ENCODE results near the gene MYEOV.

- TF ChIP-seq CTCF (optimal IDR thresholded peaks at IDR 0.05 in 1 of 3, IDR thresholded peaks at IDR 0.05 in 1 of 3, conservative IDR thresholded peaks at IDR 0.05 in 1 of 3; ENCODE audit: extremely low read depth in 1 of 3, insufficient read depth in 2 of 3, low read length in 3 of 3) (no peak), EZH2 (IDR thresholded peaks at IDR 0.05; ENCODE audit: low read length) (no peak)
These were observed 10.3 kb downstream of the MYEOV start for GRCh38 chr11:69304258-69304657.

Measured in keratinocyte (primary cell).